Measurements from ENCODE around the gene TOR1AIP2.
"Not testable (repeated sequence)": the region's sequence is repeated elsewhere in the genome, so short reads cannot be mapped to it uniquely, and the experiment has no call there.

Gene TOR1AIP2

GRCh38 chr1:179853102-179853501 lies 24.5 kb downstream of the TOR1AIP2 start:
- no peak for TF ChIP-seq CTCF (IDR thresholded peaks at IDR 0.05; ENCODE audit: low read depth, low read length, missing control alignments)
- no peak overlapping the region for H3K4me3 ChIP-seq (replicated peaks; ENCODE audit: low read depth, low read length)
- no peak for DNase-seq (ENCODE audit: extremely low read depth, low read depth)

GRCh38 chr1:179848233-179848632 lies 29.4 kb downstream of the TOR1AIP2 start:
- no peak overlapping the region for H3K4me3 ChIP-seq (replicated peaks; ENCODE audit: low read depth, low read length)
- no peak for TF ChIP-seq CTCF (IDR thresholded peaks at IDR 0.05; ENCODE audit: low read depth, low read length, missing control alignments)
- no peak for DNase-seq (ENCODE audit: extremely low read depth, low read depth)

GRCh38 chr1:179840107-179840506 lies 37.5 kb downstream of the TOR1AIP2 start:
- no peak overlapping the region for H3K4me3 ChIP-seq (replicated peaks; ENCODE audit: low read depth, low read length)
- no peak for TF ChIP-seq CTCF (IDR thresholded peaks at IDR 0.05; ENCODE audit: low read depth, low read length, missing control alignments)
- DNase-seq (ENCODE audit: extremely low read depth, low read depth) = no peak

GRCh38 chr1:179836686-179837445 lies 40.7 kb downstream of the TOR1AIP2 start:
- not testable (repeated sequence) for H3K4me3 ChIP-seq (replicated peaks; ENCODE audit: low read depth, low read length); DNase-seq (ENCODE audit: extremely low read depth, low read depth)

- TF ChIP-seq CTCF (IDR thresholded peaks at IDR 0.05; ENCODE audit: low read depth, low read length, missing control alignments) = no peak
- no peak overlapping the region for H3K4me3 ChIP-seq (replicated peaks; ENCODE audit: low read depth, low read length)
- DNase-seq (ENCODE audit: extremely low read depth, low read depth) = no peak
Measured at GRCh38 chr1:179831852-179832699, 45.5 kb downstream of the TOR1AIP2 start.

GRCh38 chr1:179831225-179831624 lies 46.4 kb downstream of the TOR1AIP2 start:
- no peak for TF ChIP-seq CTCF (IDR thresholded peaks at IDR 0.05; ENCODE audit: low read depth, low read length, missing control alignments)
- DNase-seq (ENCODE audit: extremely low read depth, low read depth) = no peak
- H3K4me3 ChIP-seq (replicated peaks; ENCODE audit: low read depth, low read length) = no peak overlapping the region

GRCh38 chr1:179828554-179829110 lies 49.0 kb downstream of the TOR1AIP2 start:
- H3K4me3 ChIP-seq (replicated peaks; ENCODE audit: low read depth, low read length) = no peak overlapping the region
- no peak for DNase-seq (ENCODE audit: extremely low read depth, low read depth)
- no peak for TF ChIP-seq CTCF (IDR thresholded peaks at IDR 0.05; ENCODE audit: low read depth, low read length, missing control alignments)

Measured in HFF-Myc (cell line).